ENCODE data around the gene WDR45. TPM values are rescaled to one million over a fixed set of nuclear protein-coding genes. Genes with fewer than 3 reads are reported as not detected.

WDR45 gene
- total and polyA plus RNA-seq, 2 of the 13 experiments (the other 11 are each of a cell fraction or from before 2014, with no cell fraction given), result 16.4 to 65.5 TPM

GRCh38 chrX:49059681-49060085 is 20.0 kb downstream of the WDR45 start (continued):
- TF ChIP-seq ZNF407 (CRISPR knock-in tag; IDR thresholded peaks at IDR 0.05; ENCODE audit: not compliant biosample characterization) (no peak), NFATC3 (CRISPR knock-in tag; IDR thresholded peaks at IDR 0.05) (no peak), MEIS2 (CRISPR knock-in tag; IDR thresholded peaks at IDR 0.05) (no peak), PBX2 (CRISPR knock-in tag; IDR thresholded peaks at IDR 0.05) (no peak), ZNF253 (CRISPR knock-in tag; IDR thresholded peaks at IDR 0.05; ENCODE audit: borderline replicate concordance) (no peak), MXD3 (CRISPR knock-in tag; IDR thresholded peaks at IDR 0.05) (no peak)
- TF ChIP-seq, protein P1, sequence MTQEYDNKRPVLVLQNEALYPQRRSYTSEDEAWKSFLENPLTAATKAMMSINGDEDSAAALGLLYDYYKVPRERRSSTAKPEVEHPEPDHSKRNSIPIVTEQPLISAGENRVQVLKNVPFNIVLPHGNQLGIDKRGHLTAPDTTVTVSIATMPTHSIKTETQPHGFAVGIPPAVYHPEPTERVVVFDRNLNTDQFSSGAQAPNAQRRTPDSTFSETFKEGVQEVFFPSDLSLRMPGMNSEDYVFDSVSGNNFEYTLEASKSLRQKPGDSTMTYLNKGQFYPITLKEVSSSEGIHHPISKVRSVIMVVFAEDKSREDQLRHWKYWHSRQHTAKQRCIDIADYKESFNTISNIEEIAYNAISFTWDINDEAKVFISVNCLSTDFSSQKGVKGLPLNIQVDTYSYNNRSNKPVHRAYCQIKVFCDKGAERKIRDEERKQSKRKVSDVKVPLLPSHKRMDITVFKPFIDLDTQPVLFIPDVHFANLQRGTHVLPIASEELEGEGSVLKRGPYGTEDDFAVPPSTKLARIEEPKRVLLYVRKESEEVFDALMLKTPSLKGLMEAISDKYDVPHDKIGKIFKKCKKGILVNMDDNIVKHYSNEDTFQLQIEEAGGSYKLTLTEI (CRISPR knock-in tag; conservative IDR thresholded peaks at IDR 0.05), result no peak
